GM21423 (cell line): ENCODE data around the gene MSRB1.
A peak's percentile ranks its signal among the peaks of the same experiment; 100 is the strongest.
"Not testable (repeated sequence)": the region's sequence is repeated elsewhere in the genome, so short reads cannot be mapped to it uniquely, and the experiment has no call there.

Source experiments
- ATAC-seq: cut with Tn5 transposase; IDR thresholded peaks from one replicate; pipeline ENCODE4 v1.9.1; 2021; ENCODE audit warnings: mild to moderate bottlenecking, moderate library complexity; ENCODE audit not compliant: unreplicated experiment

Gene MSRB1

GRCh38 chr16:1941162-1942046, 1.6 kb downstream of the MSRB1 start:
- ATAC-seq: no peak

GRCh38 chr16:1940273-1941161, 2.5 kb downstream of the MSRB1 start:
- ATAC-seq: no peak

- not testable (repeated sequence) for ATAC-seq
Observed at GRCh38 chr16:1939833-1940232, 3.2 kb downstream of the MSRB1 start.

- no peak for ATAC-seq
Observed at GRCh38 chr16:1938910-1939309, 4.1 kb downstream of the MSRB1 start.

GRCh38 chr16:1938316-1938715, 4.7 kb downstream of the MSRB1 start:
- no peak for ATAC-seq

- no peak for ATAC-seq
Observed at GRCh38 chr16:1936945-1937479, 6.0 kb downstream of the MSRB1 start.

- ATAC-seq: no peak
Observed at GRCh38 chr16:1933097-1933661, 9.8 kb downstream of the MSRB1 start.

GRCh38 chr16:1932050-1933028, 10.7 kb downstream of the MSRB1 start:
- ATAC-seq: no peak

- no peak for ATAC-seq
Observed at GRCh38 chr16:1930338-1930720, 12.7 kb downstream of the MSRB1 start.

- ATAC-seq: peak; percentile 82
Observed at GRCh38 chr16:1929578-1930337, 13.2 kb downstream of the MSRB1 start.

GRCh38 chr16:1929105-1929504, 13.9 kb downstream of the MSRB1 start:
- no peak for ATAC-seq

- no peak for ATAC-seq
Observed at GRCh38 chr16:1926271-1926670, 16.7 kb downstream of the MSRB1 start.

GRCh38 chr16:1924095-1924494, 18.9 kb downstream of the MSRB1 start:
- no peak for ATAC-seq

- ATAC-seq: no peak
Observed at GRCh38 chr16:1923299-1924034, 19.5 kb downstream of the MSRB1 start.

- ATAC-seq: no peak
Observed at GRCh38 chr16:1922357-1922756, 20.6 kb downstream of the MSRB1 start.

GRCh38 chr16:1920727-1921171, 22.2 kb downstream of the MSRB1 start:
- no peak for ATAC-seq

GRCh38 chr16:1920122-1920521, 22.9 kb downstream of the MSRB1 start:
- not testable (repeated sequence) for ATAC-seq

GRCh38 chr16:1919327-1919998, 23.5 kb downstream of the MSRB1 start:
- ATAC-seq: no peak
